Measurements from ENCODE around the gene PIKFYVE.

GRCh38 chr2:208255557-208256106 lies 10.4 kb upstream of the PIKFYVE start:
- TF ChIP-seq POLR2AphosphoS5 (IDR thresholded peaks at IDR 0.05; ENCODE audit: low read depth, low read length) (no peak), CTCF (IDR thresholded peaks at IDR 0.05) (no peak; the same call in none of the 2 replicates), REST (IDR thresholded peaks at IDR 0.05; ENCODE audit: insufficient read depth in 1 of 2, low read depth in 2 of 2, low read length in 1 of 2) (no peak)
